ENCODE measurements around the gene ORM2.

ORM2 gene

GRCh38 chr9:114289571-114290481 is 39.8 kb upstream of the ORM2 start:
- in situ Hi-C loops (cut with HindIII; ENCODE audit: low pct_ligation_motif_present, low pct_unique_long_range_greater_than_20kb, low sequenced_read_pairs): loop anchor here (25.0 kb wide), 1 partner anchor 203 kb away; the partner anchor contains the start of genes AMBP and KIF12
- DNase-seq: no peak

- in situ Hi-C loops (cut with HindIII; ENCODE audit: low pct_ligation_motif_present, low pct_unique_long_range_greater_than_20kb, low sequenced_read_pairs): loop anchor here (25.0 kb wide), 1 partner anchor 203 kb away; the partner anchor contains the start of genes AMBP and KIF12
- DNase-seq: no peak
Measured at GRCh38 chr9:114290561-114290986, 39.1 kb upstream of the ORM2 start.

- in situ Hi-C loops (cut with HindIII; ENCODE audit: low pct_ligation_motif_present, low pct_unique_long_range_greater_than_20kb, low sequenced_read_pairs): loop anchor here (25.0 kb wide), 1 partner anchor 204 kb away; the partner anchor contains the start of genes AMBP and KIF12
- DNase-seq: peak; percentile 60
Measured at GRCh38 chr9:114291064-114291474, 38.6 kb upstream of the ORM2 start.

- DNase-seq: no peak
- in situ Hi-C loops (cut with HindIII; ENCODE audit: low pct_ligation_motif_present, low pct_unique_long_range_greater_than_20kb, low sequenced_read_pairs): loop anchor here (25.0 kb wide), 1 partner anchor 205 kb away; the partner anchor contains the start of genes AMBP and KIF12
Measured at GRCh38 chr9:114291886-114292590, 37.6 kb upstream of the ORM2 start.

GRCh38 chr9:114294664-114295063 is 35.0 kb upstream of the ORM2 start:
- DNase-seq: no peak
- in situ Hi-C loops (cut with HindIII; ENCODE audit: low pct_ligation_motif_present, low pct_unique_long_range_greater_than_20kb, low sequenced_read_pairs): loop anchor here (25.0 kb wide), 1 partner anchor 207 kb away; the partner anchor contains the start of genes AMBP and KIF12

- in situ Hi-C loops (cut with HindIII; ENCODE audit: low pct_ligation_motif_present, low pct_unique_long_range_greater_than_20kb, low sequenced_read_pairs): loop anchor here (25.0 kb wide), 1 partner anchor 209 kb away; the partner anchor contains the start of genes AMBP and KIF12
Measured at GRCh38 chr9:114296338-114296737, 33.3 kb upstream of the ORM2 start.

GRCh38 chr9:114299286-114300152 is 30.1 kb upstream of the ORM2 start:
- no peak for DNase-seq
- in situ Hi-C loops (cut with HindIII; ENCODE audit: low pct_ligation_motif_present, low pct_unique_long_range_greater_than_20kb, low sequenced_read_pairs): loop anchor here (25.0 kb wide), 1 partner anchor 212 kb away; the partner anchor contains the start of genes AMBP and KIF12

More at GRCh38 chr9:114296338-114296737, 33.3 kb upstream of the ORM2 start:
- DNase-seq: no peak

- no peak for DNase-seq
- in situ Hi-C loops (cut with HindIII; ENCODE audit: low pct_ligation_motif_present, low pct_unique_long_range_greater_than_20kb, low sequenced_read_pairs): no loop called here
Measured at GRCh38 chr9:114300153-114300845, 29.4 kb upstream of the ORM2 start.

GRCh38 chr9:114300846-114301797 is 28.5 kb upstream of the ORM2 start:
- in situ Hi-C loops (cut with HindIII; ENCODE audit: low pct_ligation_motif_present, low pct_unique_long_range_greater_than_20kb, low sequenced_read_pairs): no loop called here
- no peak for DNase-seq

GRCh38 chr9:114301798-114302565 is 27.7 kb upstream of the ORM2 start:
- DNase-seq: no peak
- in situ Hi-C loops (cut with HindIII; ENCODE audit: low pct_ligation_motif_present, low pct_unique_long_range_greater_than_20kb, low sequenced_read_pairs): no loop called here

- in situ Hi-C loops (cut with HindIII; ENCODE audit: low pct_ligation_motif_present, low pct_unique_long_range_greater_than_20kb, low sequenced_read_pairs): no loop called here
- DNase-seq: no peak
Measured at GRCh38 chr9:114302727-114303126, 26.9 kb upstream of the ORM2 start.

GRCh38 chr9:114303571-114303970 is 26.1 kb upstream of the ORM2 start:
- no peak for DNase-seq
- in situ Hi-C loops (cut with HindIII; ENCODE audit: low pct_ligation_motif_present, low pct_unique_long_range_greater_than_20kb, low sequenced_read_pairs): no loop called here

GRCh38 chr9:114303977-114304376 is 25.7 kb upstream of the ORM2 start:
- in situ Hi-C loops (cut with HindIII; ENCODE audit: low pct_ligation_motif_present, low pct_unique_long_range_greater_than_20kb, low sequenced_read_pairs): no loop called here

GRCh38 chr9:114304416-114305188 is 25.1 kb upstream of the ORM2 start:
- in situ Hi-C loops (cut with HindIII; ENCODE audit: low pct_ligation_motif_present, low pct_unique_long_range_greater_than_20kb, low sequenced_read_pairs): no loop called here
- no peak for DNase-seq

More at GRCh38 chr9:114303977-114304376, 25.7 kb upstream of the ORM2 start:
- DNase-seq: no peak

- in situ Hi-C loops (cut with HindIII; ENCODE audit: low pct_ligation_motif_present, low pct_unique_long_range_greater_than_20kb, low sequenced_read_pairs): no loop called here
- no peak for DNase-seq
Measured at GRCh38 chr9:114307899-114308267, 21.8 kb upstream of the ORM2 start.
